Measurements from ENCODE around the gene GDPD4.

Gene GDPD4

DNA sequence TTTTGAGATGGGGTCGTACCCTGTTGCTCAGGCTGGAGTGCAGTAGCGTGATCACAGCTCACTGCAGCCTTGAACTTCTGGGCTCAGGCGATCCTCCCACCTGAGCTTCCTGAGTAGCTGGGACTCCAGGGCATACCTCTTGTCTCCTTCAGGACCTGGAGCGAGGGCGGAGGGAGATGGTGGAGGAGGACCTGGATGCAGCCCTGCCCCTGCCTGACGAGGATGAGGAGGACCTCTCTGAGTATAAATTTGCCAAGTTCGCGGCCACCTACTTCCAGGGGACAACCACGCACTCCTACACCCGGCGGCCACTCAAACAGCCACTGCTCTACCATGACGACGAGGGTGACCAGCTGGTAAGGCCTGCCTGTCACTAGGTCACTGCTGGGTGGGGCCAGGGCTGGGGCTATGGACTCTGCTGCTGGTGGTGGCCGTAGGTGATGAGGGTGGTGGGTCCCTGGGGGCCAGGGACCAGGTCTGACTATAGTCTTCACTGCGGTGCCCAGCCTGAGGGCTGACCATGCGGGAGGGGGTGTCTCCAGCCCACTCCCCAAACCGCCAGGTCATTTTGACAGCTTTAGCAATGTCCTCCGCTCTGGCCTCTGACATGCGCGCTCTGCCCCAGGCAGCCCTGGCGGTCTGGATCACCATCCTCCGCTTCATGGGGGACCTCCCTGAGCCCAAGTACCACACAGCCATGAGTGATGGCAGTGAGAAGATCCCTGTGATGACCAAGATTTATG lies 119.5 kb downstream of the GDPD4 start:
- H3K4me3 ChIP-seq (replicated peaks in 1 of 2; ENCODE audit: low read depth in 2 of 2, low read length in 2 of 2) = no peak overlapping the region
- DNase-seq (ENCODE audit: low read depth in 2 of 2) = no peak
- TF ChIP-seq, protein P1, sequence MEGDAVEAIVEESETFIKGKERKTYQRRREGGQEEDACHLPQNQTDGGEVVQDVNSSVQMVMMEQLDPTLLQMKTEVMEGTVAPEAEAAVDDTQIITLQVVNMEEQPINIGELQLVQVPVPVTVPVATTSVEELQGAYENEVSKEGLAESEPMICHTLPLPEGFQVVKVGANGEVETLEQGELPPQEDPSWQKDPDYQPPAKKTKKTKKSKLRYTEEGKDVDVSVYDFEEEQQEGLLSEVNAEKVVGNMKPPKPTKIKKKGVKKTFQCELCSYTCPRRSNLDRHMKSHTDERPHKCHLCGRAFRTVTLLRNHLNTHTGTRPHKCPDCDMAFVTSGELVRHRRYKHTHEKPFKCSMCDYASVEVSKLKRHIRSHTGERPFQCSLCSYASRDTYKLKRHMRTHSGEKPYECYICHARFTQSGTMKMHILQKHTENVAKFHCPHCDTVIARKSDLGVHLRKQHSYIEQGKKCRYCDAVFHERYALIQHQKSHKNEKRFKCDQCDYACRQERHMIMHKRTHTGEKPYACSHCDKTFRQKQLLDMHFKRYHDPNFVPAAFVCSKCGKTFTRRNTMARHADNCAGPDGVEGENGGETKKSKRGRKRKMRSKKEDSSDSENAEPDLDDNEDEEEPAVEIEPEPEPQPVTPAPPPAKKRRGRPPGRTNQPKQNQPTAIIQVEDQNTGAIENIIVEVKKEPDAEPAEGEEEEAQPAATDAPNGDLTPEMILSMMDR (IDR thresholded peaks at IDR 0.05; ENCODE audit: low read depth, low read length) = no peak

- no peak overlapping the region for H3K4me3 ChIP-seq (replicated peaks in 1 of 2; ENCODE audit: low read depth in 2 of 2, low read length in 2 of 2)
- DNase-seq (ENCODE audit: low read depth in 2 of 2) = no peak
- TF ChIP-seq, protein P1 (IDR thresholded peaks at IDR 0.05; ENCODE audit: low read depth, low read length) = no peak
Observed at GRCh38 chr11:77181226-77181625, 120.3 kb downstream of the GDPD4 start.

GRCh38 chr11:77180346-77180745 lies 121.1 kb downstream of the GDPD4 start:
- DNase-seq (ENCODE audit: low read depth in 2 of 2) = no peak
- H3K4me3 ChIP-seq (replicated peaks in 1 of 2; ENCODE audit: low read depth in 2 of 2, low read length in 2 of 2) = no peak overlapping the region
- TF ChIP-seq, protein P1 (IDR thresholded peaks at IDR 0.05; ENCODE audit: low read depth, low read length) = no peak

DNA sequence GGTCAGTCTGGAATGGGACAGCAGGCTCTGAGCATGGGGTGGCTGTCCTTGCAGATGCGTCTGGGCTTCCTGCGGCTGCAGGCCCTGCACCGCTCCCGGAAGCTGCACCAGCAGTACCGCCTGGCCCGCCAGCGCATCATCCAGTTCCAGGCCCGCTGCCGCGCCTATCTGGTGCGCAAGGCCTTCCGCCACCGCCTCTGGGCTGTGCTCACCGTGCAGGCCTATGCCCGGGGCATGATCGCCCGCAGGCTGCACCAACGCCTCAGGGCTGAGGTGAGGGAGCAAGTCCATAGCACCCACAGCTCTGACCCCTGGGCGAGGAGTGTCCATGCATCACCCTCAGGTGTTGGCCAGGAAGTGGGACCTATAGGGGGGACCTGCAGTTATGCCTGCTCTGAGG lies 121.8 kb downstream of the GDPD4 start:
- TF ChIP-seq, protein P1 (IDR thresholded peaks at IDR 0.05; ENCODE audit: low read depth, low read length) = no peak
- DNase-seq (ENCODE audit: low read depth in 2 of 2) = no peak
- no peak overlapping the region for H3K4me3 ChIP-seq (replicated peaks in 1 of 2; ENCODE audit: low read depth in 2 of 2, low read length in 2 of 2)

DNA sequence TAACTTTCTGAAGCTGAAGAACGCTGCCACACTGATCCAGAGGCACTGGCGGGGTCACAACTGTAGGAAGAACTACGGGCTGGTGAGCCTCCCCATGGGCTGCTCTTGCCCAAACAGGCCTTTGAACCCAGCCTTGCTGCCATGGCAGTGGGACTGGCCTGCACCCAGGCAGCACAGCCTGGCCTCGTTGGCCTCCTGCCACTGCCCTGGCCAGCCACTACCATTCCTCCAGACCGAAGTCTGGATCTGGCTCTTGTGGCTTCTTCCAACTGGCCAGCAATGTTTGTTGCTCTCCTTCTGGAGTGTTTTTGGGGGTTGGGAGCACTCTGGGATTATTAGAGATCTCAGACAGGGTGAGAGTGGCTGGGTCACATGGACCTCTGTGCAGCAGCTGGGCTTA lies 122.4 kb downstream of the GDPD4 start:
- H3K4me3 ChIP-seq (replicated peaks in 1 of 2; ENCODE audit: low read depth in 2 of 2, low read length in 2 of 2) = no peak overlapping the region
- no peak for DNase-seq (ENCODE audit: low read depth in 2 of 2)
- TF ChIP-seq, protein P1 (IDR thresholded peaks at IDR 0.05; ENCODE audit: low read depth, low read length) = no peak

DNA sequence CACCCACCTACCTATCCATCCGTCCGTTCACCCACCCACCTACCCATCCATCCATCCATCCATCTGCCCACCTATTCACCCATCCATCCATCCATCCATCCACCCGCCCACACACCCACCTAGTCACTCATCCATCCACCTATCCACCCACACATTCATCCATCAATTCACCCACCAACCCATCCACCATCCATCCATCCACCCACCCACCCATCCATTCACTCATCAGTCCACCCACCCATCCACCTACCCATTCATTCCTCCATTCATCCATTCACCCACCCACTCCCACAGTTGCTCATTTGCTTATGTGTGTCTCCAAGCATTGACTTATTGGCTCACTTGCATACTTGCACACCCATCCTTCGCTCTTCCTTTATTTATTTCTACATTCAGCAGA lies 123.3 kb downstream of the GDPD4 start:
- no peak for DNase-seq (ENCODE audit: low read depth in 2 of 2)
- TF ChIP-seq, protein P1 (IDR thresholded peaks at IDR 0.05; ENCODE audit: low read depth, low read length) = no peak
- H3K4me3 ChIP-seq (replicated peaks in 1 of 2; ENCODE audit: low read depth in 2 of 2, low read length in 2 of 2) = no peak overlapping the region

- H3K4me3 ChIP-seq (replicated peaks in 1 of 2; ENCODE audit: low read depth in 2 of 2, low read length in 2 of 2) = no peak overlapping the region
- DNase-seq (ENCODE audit: low read depth in 2 of 2) = no peak
- TF ChIP-seq, protein P1 (IDR thresholded peaks at IDR 0.05; ENCODE audit: low read depth, low read length) = no peak
Observed at GRCh38 chr11:77176996-77177395, 124.5 kb downstream of the GDPD4 start.
